Bronchial epithelial cell (primary cell): ENCODE data around the gene MEP1A. TPM values are rescaled to one million over a fixed set of nuclear protein-coding genes. Genes with fewer than 3 reads are reported as not detected.
"Not testable (repeated sequence)": the region's sequence is repeated elsewhere in the genome, so short reads cannot be mapped to it uniquely, and the experiment has no call there.

Experiments
- DNase-seq: peaks from one replicate; pipeline ENCODE4 v3.0.0-alpha.2; 2010; ENCODE audit warnings: low read depth
- FAIRE-seq: peaks from 2 replicates; lab custom pipeline; 2011; peaks lifted over from hg19 to GRCh38; lab: Jason Lieb, UNC
- H3K27me3 ChIP-seq: 2 replicates; pipeline ENCODE4 v1.5.1; 2011; ENCODE audit warnings: low read length; ENCODE audit not compliant: control insufficient read depth, insufficient read depth
- H3K36me3 ChIP-seq: 2 replicates; pipeline ENCODE4 v1.5.1; 2011; ENCODE audit warnings: low read length; ENCODE audit not compliant: control insufficient read depth, insufficient read depth
- H3K4me3 ChIP-seq: 2 replicates; pipeline ENCODE4 v1.5.1; 2011; ENCODE audit warnings: mild to moderate bottlenecking, low read depth, low read length, control low read depth
- total RNA-seq: library from RNA; depleted of rRNA; stranded (reverse); fragments of >200 nt; gene quantifications from 2 replicates; pipeline ENCODE4 v1.2.1, GENCODE V29; 2014
- TF ChIP-seq, protein P1 (sequence below): IDR thresholded peaks from 2 replicates; pipeline ENCODE4 v1.5.1; 2011; ENCODE audit warnings: mild to moderate bottlenecking, moderate library complexity, low read length, control low read depth, inconsistent platforms; ENCODE audit not compliant: insufficient read depth, severe bottlenecking

The MEP1A gene
- total RNA-seq, 1 donor from 2014 or later: not detected

DNA sequence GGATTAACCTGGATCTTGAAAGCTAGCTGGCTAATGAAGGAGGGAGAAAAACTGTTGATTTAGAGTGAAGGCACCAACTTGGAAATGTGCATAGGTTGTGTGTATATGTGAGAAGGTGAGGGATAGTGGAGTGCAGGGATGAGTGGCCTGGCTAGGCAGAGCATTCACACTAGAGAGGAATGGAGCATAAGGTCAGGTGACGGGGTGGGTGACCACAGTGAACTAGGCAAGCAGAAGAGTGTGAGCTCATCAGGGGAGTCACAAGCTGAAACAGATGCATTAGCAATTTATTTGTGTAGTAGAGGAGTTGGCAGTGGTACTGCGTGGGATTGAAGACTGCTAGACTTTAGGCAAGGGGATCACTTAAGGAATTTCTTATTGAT is 36.0 kb upstream of the MEP1A start:
- DNase-seq (peak; percentile 36), FAIRE-seq (no peak)
- TF ChIP-seq, protein P1, sequence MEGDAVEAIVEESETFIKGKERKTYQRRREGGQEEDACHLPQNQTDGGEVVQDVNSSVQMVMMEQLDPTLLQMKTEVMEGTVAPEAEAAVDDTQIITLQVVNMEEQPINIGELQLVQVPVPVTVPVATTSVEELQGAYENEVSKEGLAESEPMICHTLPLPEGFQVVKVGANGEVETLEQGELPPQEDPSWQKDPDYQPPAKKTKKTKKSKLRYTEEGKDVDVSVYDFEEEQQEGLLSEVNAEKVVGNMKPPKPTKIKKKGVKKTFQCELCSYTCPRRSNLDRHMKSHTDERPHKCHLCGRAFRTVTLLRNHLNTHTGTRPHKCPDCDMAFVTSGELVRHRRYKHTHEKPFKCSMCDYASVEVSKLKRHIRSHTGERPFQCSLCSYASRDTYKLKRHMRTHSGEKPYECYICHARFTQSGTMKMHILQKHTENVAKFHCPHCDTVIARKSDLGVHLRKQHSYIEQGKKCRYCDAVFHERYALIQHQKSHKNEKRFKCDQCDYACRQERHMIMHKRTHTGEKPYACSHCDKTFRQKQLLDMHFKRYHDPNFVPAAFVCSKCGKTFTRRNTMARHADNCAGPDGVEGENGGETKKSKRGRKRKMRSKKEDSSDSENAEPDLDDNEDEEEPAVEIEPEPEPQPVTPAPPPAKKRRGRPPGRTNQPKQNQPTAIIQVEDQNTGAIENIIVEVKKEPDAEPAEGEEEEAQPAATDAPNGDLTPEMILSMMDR: no peak
- Histone ChIP-seq H3K27me3 (no peaks in the 10 kb centered on the region), H3K4me3 (no peak overlapping the region), H3K36me3 (no peaks in the 10 kb centered on the region)

DNA sequence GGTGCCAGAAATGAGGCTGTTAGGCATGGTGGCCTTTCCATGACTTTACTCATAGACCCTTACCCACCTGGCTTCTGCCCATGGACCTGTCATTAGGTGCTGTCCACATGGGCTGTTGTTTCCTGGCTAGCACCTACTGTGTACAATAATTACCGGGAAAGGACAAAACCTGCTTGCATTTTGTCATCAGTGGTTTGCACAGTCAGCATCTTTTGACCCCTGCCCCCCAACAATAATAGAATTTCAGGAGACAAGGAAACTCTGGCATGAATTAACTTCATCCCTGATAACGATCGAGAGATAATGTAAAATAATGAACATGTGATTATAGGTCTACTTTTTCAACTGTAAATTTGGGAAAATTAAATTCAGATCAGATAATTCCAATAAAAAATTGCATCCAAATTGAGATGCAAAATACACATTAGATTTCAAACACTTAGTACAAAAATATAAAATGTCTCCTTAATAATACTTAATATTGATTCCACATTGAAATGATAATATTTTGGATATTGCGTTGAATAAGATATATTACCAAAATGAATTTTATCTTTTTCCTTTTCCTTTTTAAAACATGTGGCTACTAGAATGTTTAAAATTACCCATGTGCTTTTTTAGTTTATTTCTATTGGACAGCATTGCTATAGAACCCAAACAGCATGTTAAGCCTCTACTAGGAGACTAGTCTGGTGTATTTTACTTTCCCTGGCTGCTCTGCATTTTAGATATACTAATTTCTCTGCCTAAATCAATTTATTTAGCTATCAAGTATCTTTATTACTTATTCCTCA is 34.0 kb upstream of the MEP1A start:
- Histone ChIP-seq H3K36me3 (no peaks in the 10 kb centered on the region), H3K27me3 (no peaks in the 10 kb centered on the region), H3K4me3 (no peak overlapping the region)
- TF ChIP-seq, protein P1: no peak
- FAIRE-seq (no peak), DNase-seq (no peak)

DNA sequence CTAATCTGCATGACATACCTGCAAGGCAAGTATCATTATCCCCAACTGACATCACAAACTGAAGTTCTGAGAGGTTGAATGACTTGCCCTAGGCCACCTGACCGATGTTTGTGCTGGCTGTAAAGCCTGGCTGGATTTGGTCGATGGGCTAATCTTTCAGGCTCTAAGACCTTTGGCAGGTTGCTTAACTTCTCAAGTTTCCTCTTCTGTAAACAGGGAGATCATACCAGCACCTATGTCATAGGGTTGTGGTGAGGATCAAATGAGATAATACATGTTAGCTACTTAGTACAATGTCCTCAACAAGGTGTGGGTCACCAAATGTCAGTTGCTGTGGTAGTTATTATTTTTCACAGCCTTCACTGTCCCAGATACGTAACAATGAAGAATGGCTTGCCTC is 32.3 kb upstream of the MEP1A start:
- TF ChIP-seq, protein P1: no peak
- DNase-seq (peak; percentile 27), FAIRE-seq (peak; percentile 76)
- Histone ChIP-seq H3K4me3 (no peak overlapping the region), H3K36me3 (no peaks in the 10 kb centered on the region), H3K27me3 (no peaks in the 10 kb centered on the region)

DNA sequence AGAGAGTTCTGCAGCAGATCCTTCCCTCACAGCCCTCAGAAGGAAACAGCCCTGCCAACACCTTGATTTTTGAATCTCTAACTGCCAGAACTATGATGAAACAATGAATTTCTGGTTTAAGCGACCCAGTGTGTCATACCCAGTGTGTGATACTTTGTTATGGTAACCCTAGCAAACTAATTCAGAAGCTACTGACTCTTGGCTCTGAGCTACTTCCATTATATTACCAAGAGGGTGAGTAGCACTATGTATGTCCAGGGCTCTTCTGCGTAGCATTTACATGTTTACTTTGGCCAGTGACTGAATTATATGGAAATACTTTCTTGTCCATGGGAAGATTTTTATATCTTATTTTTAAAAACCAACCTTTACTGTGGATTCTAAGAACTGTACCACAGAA is 29.7 kb upstream of the MEP1A start:
- TF ChIP-seq, protein P1: no peak
- H3K4me3 ChIP-seq: no peak overlapping the region
- DNase-seq (no peak), FAIRE-seq (no peak)
- no peaks in the 10 kb centered on the region for H3K27me3 ChIP-seq
- no peaks in the 10 kb centered on the region for H3K36me3 ChIP-seq

DNA sequence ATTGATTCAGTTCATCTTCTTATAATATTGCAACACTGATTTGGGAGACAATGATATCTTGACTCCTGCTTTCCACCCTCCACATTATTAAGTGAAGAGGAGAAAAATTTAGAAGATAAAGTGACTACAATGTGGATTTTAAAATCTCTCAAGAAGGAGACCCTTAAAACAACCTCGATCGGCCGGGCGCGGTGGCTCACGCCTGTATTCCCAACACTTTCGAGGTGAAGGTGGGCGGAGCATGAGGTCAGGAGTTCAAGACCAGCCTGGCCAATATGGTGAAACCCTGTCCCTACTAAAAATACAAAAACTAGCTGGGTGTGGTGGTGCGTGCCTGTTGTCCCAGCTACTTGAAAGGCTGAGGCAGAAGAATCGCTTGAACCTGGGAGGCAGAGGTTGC is 28.9 kb upstream of the MEP1A start:
- not testable (repeated sequence) for FAIRE-seq, H3K27me3 ChIP-seq, H3K4me3 ChIP-seq, DNase-seq, H3K36me3 ChIP-seq

DNA sequence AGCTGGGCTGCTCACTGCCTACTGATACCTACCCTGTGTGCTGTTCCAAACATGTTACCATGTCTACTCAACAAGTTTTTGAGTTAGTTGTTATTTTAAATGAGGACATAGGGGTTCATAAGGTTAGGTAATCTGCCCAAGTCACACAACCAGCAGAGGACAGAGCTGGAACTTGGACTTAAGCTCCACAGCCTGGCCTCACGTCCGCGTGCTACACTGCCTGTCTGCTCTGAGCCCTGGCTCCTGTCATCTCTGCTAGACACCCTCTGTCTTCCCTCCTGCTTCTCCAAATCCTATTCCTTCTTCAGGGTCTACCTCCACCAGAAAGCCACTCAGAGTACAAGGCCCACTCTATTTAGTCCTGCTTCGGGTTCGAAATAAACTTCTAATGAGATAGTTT is 28.2 kb upstream of the MEP1A start:
- TF ChIP-seq, protein P1: no peak
- no peak for FAIRE-seq
- Histone ChIP-seq H3K4me3 (no peak overlapping the region), H3K27me3 (no peaks in the 10 kb centered on the region), H3K36me3 (no peaks in the 10 kb centered on the region)
- DNase-seq: no peak
